Astrocyte (in vitro differentiated cells and primary cell): ENCODE data around the gene EPC2. TPM values are rescaled to one million over a fixed set of nuclear protein-coding genes. Genes with fewer than 3 reads are reported as not detected.

Experiments used
- DNase-seq: peaks from one replicate; pipeline ENCODE4 v3.0.0-alpha.2; 2010; ENCODE audit warnings: low read depth
- FAIRE-seq: peaks from 2 replicates; lab custom pipeline; 2011; peaks lifted over from hg19 to GRCh38; lab: Jason Lieb, UNC
- H2AFZ ChIP-seq: 2 replicates; pipeline ENCODE4 v1.6.0; 2012; ENCODE audit warnings: low read depth, low read length, inconsistent platforms
- H3K27ac ChIP-seq: 2 replicates; pipeline ENCODE4 v1.5.1; 2011; ENCODE audit warnings: low read depth, low read length, inconsistent platforms
- H3K27me3 ChIP-seq: 2 replicates; pipeline ENCODE4 v1.6.0; 2011; ENCODE audit warnings: low read length, inconsistent platforms; ENCODE audit not compliant: insufficient read depth
- H3K36me3 ChIP-seq: 2 replicates; pipeline ENCODE4 v1.5.1; 2011; ENCODE audit warnings: low read length, inconsistent platforms; ENCODE audit not compliant: insufficient read depth
- H3K4me1 ChIP-seq: 2 replicates; pipeline ENCODE4 v1.5.1; 2011; ENCODE audit warnings: low read length, inconsistent platforms; ENCODE audit not compliant: insufficient read depth
- H3K4me2 ChIP-seq: 2 replicates; pipeline ENCODE4 v1.6.0; 2012; ENCODE audit warnings: low read length, inconsistent platforms
- H3K4me3 ChIP-seq: 2 replicates; pipeline ENCODE4 v1.5.1; 2011; ENCODE audit warnings: low read depth, mild to moderate bottlenecking, low read length, inconsistent platforms; ENCODE audit not compliant: insufficient read depth
- H3K79me2 ChIP-seq: 2 replicates; pipeline ENCODE4 v1.6.0; 2012; ENCODE audit warnings: mild to moderate bottlenecking, low read length, inconsistent platforms; ENCODE audit not compliant: insufficient read depth
- H3K9ac ChIP-seq: 2 replicates; pipeline ENCODE4 v1.6.0; 2012; ENCODE audit warnings: mild to moderate bottlenecking, low read length, inconsistent platforms
- H3K9me3 ChIP-seq: 2 replicates; pipeline ENCODE4 v1.5.1; 2012; ENCODE audit warnings: low read depth, mild to moderate bottlenecking, low read length, inconsistent platforms; ENCODE audit not compliant: insufficient read depth
- H4K20me1 ChIP-seq: 2 replicates; pipeline ENCODE4 v1.6.0; 2012; ENCODE audit warnings: low read length, inconsistent platforms; ENCODE audit not compliant: insufficient read depth
- H3K27ac Mint-ChIP-seq: one replicate; pipeline ENCODE4 v1.8.0; 2021; ENCODE audit warnings: mild to moderate bottlenecking, mixed read lengths; ENCODE audit not compliant: unreplicated experiment
- H3K27me3 Mint-ChIP-seq: one replicate; pipeline ENCODE4 v1.8.0; 2021; ENCODE audit warnings: low read depth, mixed read lengths; ENCODE audit not compliant: unreplicated experiment
- H3K36me3 Mint-ChIP-seq: one replicate; pipeline ENCODE4 v1.8.0; 2021; ENCODE audit warnings: low read depth, mixed read lengths; ENCODE audit not compliant: unreplicated experiment
- H3K4me1 Mint-ChIP-seq: one replicate; pipeline ENCODE4 v1.8.0; 2021; ENCODE audit warnings: low read depth, mixed read lengths; ENCODE audit not compliant: unreplicated experiment
- H3K4me3 Mint-ChIP-seq: one replicate; pipeline ENCODE4 v1.8.0; 2021; ENCODE audit warnings: mild to moderate bottlenecking, moderate library complexity, mixed read lengths; ENCODE audit not compliant: unreplicated experiment
- H3K9me3 Mint-ChIP-seq: one replicate; pipeline ENCODE4 v1.8.0; 2021; ENCODE audit warnings: mild to moderate bottlenecking, mixed read lengths; ENCODE audit not compliant: unreplicated experiment
- EZH2 ChIP-seq: IDR thresholded peaks from 2 replicates; pipeline ENCODE4 v1.6.1; 2012; ENCODE audit warnings: mild to moderate bottlenecking, low read length, inconsistent platforms; ENCODE audit not compliant: insufficient read depth
- total RNA-seq: library from RNA; stranded (reverse); gene quantifications from 2 replicates; pipeline ENCODE4 v1.2.1, GENCODE V29; 2021
- TF ChIP-seq, protein P1 (sequence below): IDR thresholded peaks from 2 replicates; pipeline ENCODE4 v1.5.1; 2011; ENCODE audit warnings: low read depth, mild to moderate bottlenecking, inconsistent platforms, low read length, moderate library complexity; ENCODE audit not compliant: insufficient read depth

EPC2 gene
- total RNA-seq, 1 donor from 2014 or later: 24.8 TPM

GRCh38 chr2:148701877-148702276 is 57.3 kb downstream of the EPC2 start:
- Histone ChIP-seq H2AFZ (no peak overlapping the region), H3K9ac (no peak overlapping the region), H3K4me3 (no peak overlapping the region), H3K27ac (no peak overlapping the region), H3K27me3 (no peaks in the 10 kb centered on the region), H3K4me1 (no peaks in the 10 kb centered on the region), H3K79me2 (peaks cover 63% of the 10 kb centered on the region), H4K20me1 (peaks cover 65% of the 10 kb centered on the region), H3K4me2 (no peak overlapping the region), H3K36me3 (peaks cover 2% of the 10 kb centered on the region), H3K9me3 (no peaks in the 10 kb centered on the region)
- no peak for DNase-seq
- Mint-ChIP-seq H3K4me3 (no peak overlapping the region), H3K27me3 (no peaks in the 10 kb centered on the region), H3K36me3 (peaks cover 26% of the 10 kb centered on the region), H3K4me1 (peaks cover 1% of the 10 kb centered on the region), H3K27ac (no peak overlapping the region), H3K9me3 (peaks cover 9% of the 10 kb centered on the region)
- no peak for TF ChIP-seq EZH2
- TF ChIP-seq, protein P1, sequence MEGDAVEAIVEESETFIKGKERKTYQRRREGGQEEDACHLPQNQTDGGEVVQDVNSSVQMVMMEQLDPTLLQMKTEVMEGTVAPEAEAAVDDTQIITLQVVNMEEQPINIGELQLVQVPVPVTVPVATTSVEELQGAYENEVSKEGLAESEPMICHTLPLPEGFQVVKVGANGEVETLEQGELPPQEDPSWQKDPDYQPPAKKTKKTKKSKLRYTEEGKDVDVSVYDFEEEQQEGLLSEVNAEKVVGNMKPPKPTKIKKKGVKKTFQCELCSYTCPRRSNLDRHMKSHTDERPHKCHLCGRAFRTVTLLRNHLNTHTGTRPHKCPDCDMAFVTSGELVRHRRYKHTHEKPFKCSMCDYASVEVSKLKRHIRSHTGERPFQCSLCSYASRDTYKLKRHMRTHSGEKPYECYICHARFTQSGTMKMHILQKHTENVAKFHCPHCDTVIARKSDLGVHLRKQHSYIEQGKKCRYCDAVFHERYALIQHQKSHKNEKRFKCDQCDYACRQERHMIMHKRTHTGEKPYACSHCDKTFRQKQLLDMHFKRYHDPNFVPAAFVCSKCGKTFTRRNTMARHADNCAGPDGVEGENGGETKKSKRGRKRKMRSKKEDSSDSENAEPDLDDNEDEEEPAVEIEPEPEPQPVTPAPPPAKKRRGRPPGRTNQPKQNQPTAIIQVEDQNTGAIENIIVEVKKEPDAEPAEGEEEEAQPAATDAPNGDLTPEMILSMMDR: no peak
- FAIRE-seq: no peak

- Histone ChIP-seq H3K36me3 (peaks cover 2% of the 10 kb centered on the region), H3K4me1 (no peaks in the 10 kb centered on the region), H3K27me3 (no peaks in the 10 kb centered on the region), H3K4me3 (no peak overlapping the region), H3K27ac (no peak overlapping the region), H3K4me2 (no peak overlapping the region), H3K9me3 (no peaks in the 10 kb centered on the region), H3K79me2 (peaks cover 60% of the 10 kb centered on the region), H4K20me1 (peaks cover 59% of the 10 kb centered on the region), H2AFZ (no peak overlapping the region), H3K9ac (no peak overlapping the region)
- Mint-ChIP-seq H3K4me3 (no peak overlapping the region), H3K27me3 (no peaks in the 10 kb centered on the region), H3K9me3 (peaks cover 12% of the 10 kb centered on the region), H3K36me3 (peaks cover 30% of the 10 kb centered on the region), H3K4me1 (peaks cover 1% of the 10 kb centered on the region), H3K27ac (no peak overlapping the region)
- DNase-seq: no peak
- TF ChIP-seq EZH2: no peak
- TF ChIP-seq, protein P1: no peak
- FAIRE-seq: no peak
Measured at GRCh38 chr2:148702475-148702874, 57.9 kb downstream of the EPC2 start.

- Histone ChIP-seq H3K4me3 (no peak overlapping the region), H3K4me2 (no peak overlapping the region), H2AFZ (no peak overlapping the region), H3K4me1 (no peaks in the 10 kb centered on the region), H3K36me3 (peaks cover 2% of the 10 kb centered on the region), H3K79me2 (peaks cover 48% of the 10 kb centered on the region), H3K9me3 (no peaks in the 10 kb centered on the region), H3K27ac (no peak overlapping the region), H4K20me1 (peaks cover 56% of the 10 kb centered on the region), H3K9ac (no peak overlapping the region), H3K27me3 (no peaks in the 10 kb centered on the region)
- Mint-ChIP-seq H3K4me1 (peaks cover 1% of the 10 kb centered on the region), H3K9me3 (peaks cover 21% of the 10 kb centered on the region), H3K36me3 (peaks cover 38% of the 10 kb centered on the region), H3K4me3 (no peak overlapping the region), H3K27me3 (no peaks in the 10 kb centered on the region), H3K27ac (no peak overlapping the region)
- DNase-seq (no peak), FAIRE-seq (no peak)
- TF ChIP-seq, protein P1: no peak
- TF ChIP-seq EZH2: no peak
Measured at GRCh38 chr2:148704247-148704646, 59.7 kb downstream of the EPC2 start.
